ENCODE measurements around the gene OSBPL2.
A peak's percentile ranks its signal among the peaks of the same experiment; 100 is the strongest.

OSBPL2 gene

DNA sequence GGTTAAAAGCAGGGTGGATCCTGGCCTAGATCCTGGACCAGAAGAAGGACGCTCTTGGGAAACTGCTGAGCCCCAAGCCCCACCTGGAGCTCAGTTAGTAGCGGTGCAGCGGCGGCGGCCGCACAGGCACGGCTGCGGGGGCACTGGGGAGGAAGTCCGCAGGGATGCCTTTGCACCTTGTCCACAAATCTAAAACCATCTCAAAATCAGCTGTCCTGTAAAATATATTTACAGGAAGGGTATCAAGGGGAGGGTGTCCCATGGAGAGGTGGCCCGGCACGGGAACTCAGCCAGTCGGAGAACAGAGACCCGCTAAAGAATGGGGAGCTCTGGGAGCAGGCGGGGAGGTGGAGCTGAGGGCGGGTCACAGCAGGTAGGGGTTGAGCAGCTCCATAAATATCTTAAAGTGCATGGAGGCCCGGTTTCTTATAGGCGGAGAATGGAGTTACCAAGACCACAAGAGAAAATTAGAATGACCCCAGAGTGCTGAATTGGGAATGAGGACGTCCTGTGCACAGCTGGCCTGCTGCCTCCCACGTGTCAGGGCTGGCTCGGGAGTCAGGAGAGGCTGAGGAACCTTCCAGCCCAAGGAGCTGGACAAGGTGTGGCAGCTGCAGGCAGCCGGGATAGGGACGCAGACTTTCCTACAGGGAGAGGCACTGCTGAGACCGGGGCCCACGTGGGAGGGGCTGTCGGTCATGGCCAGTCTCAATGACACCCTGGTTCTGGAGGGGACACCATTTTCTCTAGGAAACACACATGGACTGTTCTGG is 47.5 kb upstream of the OSBPL2 start (continued):
- no peak for TF ChIP-seq ZBTB7A (tag by site-specific recombination; IDR thresholded peaks at IDR 0.05; ENCODE audit: low read depth)
- no peak for TF ChIP-seq ZFP37 (tag by site-specific recombination; IDR thresholded peaks at IDR 0.05)

DNA sequence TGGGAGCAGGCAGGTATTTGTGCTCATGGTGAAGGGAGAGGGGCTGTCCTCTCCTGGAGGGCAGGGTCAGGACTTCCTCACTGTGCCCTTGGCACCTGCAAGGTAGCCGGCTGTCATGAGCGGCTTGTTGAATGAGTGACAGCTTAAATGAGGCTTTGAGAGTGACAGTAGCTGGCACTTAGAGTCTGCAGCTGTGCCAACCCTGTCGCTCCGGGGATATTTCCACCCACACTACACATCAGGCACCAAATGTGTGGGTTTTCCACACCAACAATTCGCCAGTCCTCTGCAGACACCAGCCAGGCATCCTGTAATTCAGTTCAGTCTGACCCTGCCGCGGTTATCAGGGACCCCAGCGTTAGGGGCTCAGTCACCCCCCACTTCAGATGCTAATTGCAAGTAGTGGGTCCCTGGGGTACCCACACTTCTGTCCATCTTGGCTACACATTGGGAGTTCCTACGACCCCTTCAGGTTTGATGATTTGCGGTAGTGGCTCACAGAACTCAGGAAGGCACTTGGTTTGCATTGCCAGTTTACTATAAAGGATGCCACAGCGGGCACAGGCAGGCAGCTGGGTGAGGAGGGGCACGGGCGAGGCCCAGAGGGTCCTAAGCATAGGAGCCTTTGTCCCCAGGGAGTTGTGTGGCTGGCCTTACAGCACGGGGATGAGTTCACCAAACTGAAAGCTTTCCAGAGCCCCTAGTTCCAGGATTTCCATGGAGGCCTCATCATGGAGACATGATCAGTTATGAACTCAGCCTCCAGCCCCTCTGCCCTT is 46.4 kb upstream of the OSBPL2 start:
- Histone ChIP-seq H3K9me3 (ENCODE audit: control insufficient read depth, insufficient read depth, low read depth, low read length) (no peaks in the 10 kb centered on the region), H3K36me3 (ENCODE audit: control insufficient read depth in 2 of 2, insufficient read depth in 1 of 2, low read length in 2 of 2) (peaks cover 24 to 58% of the 10 kb centered on the region in 2 experiments), H3K4me1 (ENCODE audit: control insufficient read depth, insufficient read depth, low read length) (no peaks in the 10 kb centered on the region), H3K4me3 (ENCODE audit: low read depth, low read length) (no peak overlapping the region), H3K27ac (ENCODE audit: extremely low read depth, low read depth, low read length) (no peak overlapping the region)
- TF ChIP-seq ZFHX2 (tag by site-specific recombination; conservative IDR thresholded peaks at IDR 0.05) (peak; percentile 33; the same call in 1 of the 2 replicates), EGR2 (tag by site-specific recombination; IDR thresholded peaks at IDR 0.05; ENCODE audit: low read depth) (0 out of 2 replicates have a peak, but pooled peaks have one; percentile 6), MEIS1 (CRISPR knock-in tag; IDR thresholded peaks at IDR 0.05; ENCODE audit: borderline replicate concordance) (no peak), SALL2 (tag by site-specific recombination; IDR thresholded peaks at IDR 0.05; ENCODE audit: borderline replicate concordance) (no peak)
- POLR2A ChIA-PET = no interaction called here
- CTCF ChIA-PET = interaction anchor here (0.7 kb wide), 1 partner anchor 574 kb away, joined by 3 read pairs; no protein-coding TSS in a partner anchor

DNA sequence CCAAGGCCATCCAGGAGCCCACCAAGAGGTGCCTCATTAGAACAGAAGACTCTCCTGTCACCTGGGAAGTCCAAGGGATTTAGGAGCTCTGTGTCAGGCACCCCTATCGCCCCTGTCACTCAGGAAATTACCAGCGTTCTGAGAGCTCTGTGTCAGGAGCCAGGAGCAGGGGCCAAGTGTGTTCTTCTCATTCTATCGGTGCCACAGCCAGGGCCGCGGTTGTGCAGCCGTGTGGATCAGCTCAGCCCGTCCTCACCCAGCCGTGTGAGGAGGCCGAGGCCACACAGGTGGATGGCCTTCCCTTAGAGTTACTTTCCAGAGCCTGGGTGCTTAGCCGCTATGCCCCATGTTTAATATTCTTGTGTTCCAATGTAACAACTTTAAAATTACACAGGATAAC is 45.7 kb upstream of the OSBPL2 start:
- TF ChIP-seq REPIN1 (tag by site-specific recombination; IDR thresholded peaks at IDR 0.05; ENCODE audit: low read depth) = no peak
- H3K27ac ChIP-seq (ENCODE audit: extremely low read depth, low read depth, low read length) = no peak overlapping the region
- H3K4me3 ChIP-seq (ENCODE audit: low read depth, low read length) = no peak overlapping the region
- H3K9me3 ChIP-seq (ENCODE audit: control insufficient read depth, insufficient read depth, low read depth, low read length) = no peaks in the 10 kb centered on the region
- ChIA-PET POLR2A (no interaction called here), CTCF (interaction anchor here (0.7 kb wide), 1 partner anchor 573 kb away, joined by 3 read pairs; no protein-coding TSS in a partner anchor)
- no peaks in the 10 kb centered on the region for H3K4me1 ChIP-seq (ENCODE audit: control insufficient read depth, insufficient read depth, low read length)
- peaks cover 24 to 65% of the 10 kb centered on the region in 2 experiments for H3K36me3 ChIP-seq (ENCODE audit: control insufficient read depth in 2 of 2, insufficient read depth in 1 of 2, low read length in 2 of 2)

DNA sequence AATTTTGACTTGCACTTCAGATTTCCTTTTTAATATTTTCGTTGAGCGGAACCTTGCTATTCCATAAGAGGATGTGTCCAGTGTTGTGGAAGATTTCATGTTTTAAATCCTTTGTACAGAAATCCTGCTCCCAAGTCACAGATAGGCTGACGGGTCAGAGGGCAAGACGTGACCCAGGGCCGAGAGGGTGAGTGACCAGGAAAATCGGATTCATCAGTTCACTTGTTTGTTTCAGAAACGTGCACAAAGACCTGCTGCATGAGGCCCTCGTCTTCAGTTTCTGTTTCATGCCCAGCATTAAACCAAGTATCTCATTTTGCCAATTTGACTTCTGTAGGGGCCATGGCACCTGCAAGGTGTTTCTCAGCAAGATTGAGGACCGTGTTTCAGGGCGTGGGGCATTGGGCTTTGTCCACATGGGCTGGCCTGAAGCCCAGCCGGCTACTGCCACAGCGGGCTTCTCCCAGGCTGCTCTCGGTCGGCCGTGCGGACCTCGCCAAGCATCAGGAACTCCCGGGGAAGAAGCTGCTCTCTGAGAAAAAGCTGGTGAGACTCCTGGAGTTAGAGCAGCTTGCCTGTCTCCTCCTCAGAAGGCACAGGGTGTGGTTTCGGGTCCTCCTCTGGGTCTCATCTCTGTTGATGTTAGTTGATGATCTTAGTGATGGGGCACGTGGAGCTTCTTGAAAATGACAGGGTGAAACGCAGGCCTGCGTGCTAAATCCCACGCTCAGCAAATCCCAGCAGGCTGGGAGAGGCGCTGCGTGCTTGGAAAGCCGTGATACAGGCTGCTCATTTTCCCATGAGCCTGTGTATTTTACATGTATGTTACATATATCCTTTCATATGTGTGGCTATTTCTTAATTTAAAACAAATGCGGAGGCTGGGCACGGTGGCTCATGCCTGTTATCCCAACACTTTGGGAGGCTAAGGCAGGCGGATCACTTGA is 45.0 kb upstream of the OSBPL2 start:
- ChIA-PET POLR2A (no interaction called here), CTCF (interaction anchor here (0.6 kb wide), 1 partner anchor 221 kb away, joined by 3 read pairs; no protein-coding TSS in a partner anchor)
- Histone ChIP-seq H3K4me3 (ENCODE audit: low read depth, low read length) (no peak overlapping the region), H3K4me1 (ENCODE audit: control insufficient read depth, insufficient read depth, low read length) (no peaks in the 10 kb centered on the region), H3K27ac (ENCODE audit: extremely low read depth, low read depth, low read length) (no peak overlapping the region), H3K9me3 (ENCODE audit: control insufficient read depth, insufficient read depth, low read depth, low read length) (no peaks in the 10 kb centered on the region), H3K36me3 (ENCODE audit: control insufficient read depth in 2 of 2, insufficient read depth in 1 of 2, low read length in 2 of 2) (peaks cover 24 to 72% of the 10 kb centered on the region in 2 experiments)
- TF ChIP-seq ZNF664 (tag by site-specific recombination; IDR thresholded peaks at IDR 0.05) = peak; percentile 86
- no peak for TF ChIP-seq ZNF514 (tag by site-specific recombination; IDR thresholded peaks at IDR 0.05)

DNA sequence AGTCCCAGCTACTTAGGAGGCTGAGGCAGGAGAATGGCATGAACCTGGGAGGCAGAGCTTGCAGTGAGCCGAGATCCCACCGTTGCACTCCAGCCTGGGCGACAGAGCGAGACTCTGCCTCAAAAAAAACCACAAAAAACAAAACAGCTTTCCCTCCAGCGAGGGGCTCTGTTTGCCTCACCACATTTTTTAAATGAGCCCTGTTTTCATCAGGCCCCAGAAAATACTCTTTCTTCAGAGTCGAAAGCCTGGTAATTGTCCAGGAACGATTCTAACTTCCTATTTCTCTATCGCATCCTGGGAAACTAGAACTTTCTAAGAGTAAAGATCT is 43.3 kb upstream of the OSBPL2 start:
- no peaks in the 10 kb centered on the region for H3K9me3 ChIP-seq (ENCODE audit: control insufficient read depth, insufficient read depth, low read depth, low read length)
- no peaks in the 10 kb centered on the region for H3K4me1 ChIP-seq (ENCODE audit: control insufficient read depth, insufficient read depth, low read length)
- H3K27ac ChIP-seq (ENCODE audit: extremely low read depth, low read depth, low read length) = no peak overlapping the region
- H3K4me3 ChIP-seq (ENCODE audit: low read depth, low read length) = no peak overlapping the region
- CTCF ChIA-PET = interaction anchor here (0.6 kb wide), 2 partner anchors 106 to 125 kb away, joined by 3 to 5 read pairs; no protein-coding TSS in a partner anchor
- POLR2A ChIA-PET = no interaction called here
- TF ChIP-seq ZNF658 (tag by site-specific recombination; IDR thresholded peaks at IDR 0.05) (no peak), ZNF548 (tag by site-specific recombination; IDR thresholded peaks at IDR 0.05) (no peak), ZNF214 (tag by site-specific recombination; IDR thresholded peaks at IDR 0.05; ENCODE audit: borderline replicate concordance) (no peak), SCRT2 (tag by site-specific recombination; IDR thresholded peaks at IDR 0.05) (no peak)
- H3K36me3 ChIP-seq (ENCODE audit: control insufficient read depth in 2 of 2, insufficient read depth in 1 of 2, low read length in 2 of 2) = peaks cover 15 to 75% of the 10 kb centered on the region in 2 experiments

Data from HEK293 (cell line).